ENCODE results near the gene SYT5.
"Not testable (repeated sequence)": the region's sequence is repeated elsewhere in the genome, so short reads cannot be mapped to it uniquely, and the experiment has no call there.

SYT5 gene

GRCh38 chr19:55174425-55175116, 5.5 kb downstream of the SYT5 start:
- Histone ChIP-seq H3K79me2 (ENCODE audit: insufficient read depth, low read depth) (no peaks in the 10 kb centered on the region), H3K36me3 (ENCODE audit: insufficient read depth) (no peaks in the 10 kb centered on the region), H3K9ac (no peak overlapping the region), H3K27ac (no peak overlapping the region), H2AFZ (ENCODE audit: low read depth) (no peak overlapping the region), H3K4me2 (no peak overlapping the region), H3K4me3 (IDR thresholded peaks at IDR 0.05; ENCODE audit: insufficient read depth, low read depth, low read length) (no peak overlapping the region), H3K27me3 (ENCODE audit: insufficient read depth, low read depth) (peaks cover 63% of the 10 kb centered on the region), H4K20me1 (ENCODE audit: insufficient read depth) (no peaks in the 10 kb centered on the region), H3K4me1 (ENCODE audit: low read depth, poor library complexity, severe bottlenecking) (no peaks in the 10 kb centered on the region)
- no peak for TF ChIP-seq CTCF (conservative IDR thresholded peaks at IDR 0.05; ENCODE audit: low read depth, low read length)

DNA sequence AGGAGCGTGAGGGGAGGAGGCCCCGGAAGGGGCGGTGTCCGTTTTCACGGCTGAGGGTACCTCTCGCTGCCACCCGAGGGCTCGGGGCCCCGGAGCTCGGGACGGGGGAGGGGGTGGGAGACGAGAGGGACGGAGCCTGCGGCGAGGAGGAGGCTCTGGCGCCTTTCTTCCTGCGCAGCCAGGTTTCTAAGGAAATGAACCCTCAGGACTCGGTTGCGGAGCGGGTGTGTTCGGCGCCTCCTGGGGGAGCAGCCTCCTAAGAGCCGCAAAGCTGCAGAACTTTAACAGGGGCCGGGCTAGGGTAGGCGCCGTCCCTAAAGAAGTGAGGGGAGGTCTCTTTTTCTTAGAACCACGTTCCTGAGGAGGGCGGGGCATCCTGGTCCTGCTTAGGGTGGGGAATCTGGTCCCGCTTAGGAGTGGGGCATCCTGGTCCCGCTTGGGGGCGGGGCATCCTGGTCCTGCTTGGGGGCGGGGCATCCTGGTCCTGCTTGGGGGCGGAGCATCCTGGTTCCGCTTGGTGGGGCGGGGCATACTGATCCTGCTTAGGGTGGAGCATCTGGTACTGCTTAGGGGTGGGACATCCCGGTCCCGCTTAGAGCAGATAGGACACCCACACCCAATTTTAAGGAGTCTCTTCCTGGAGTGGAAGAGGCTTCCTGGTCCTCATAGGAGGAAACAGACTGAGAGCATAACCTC, 6.2 kb downstream of the SYT5 start:
- Histone ChIP-seq H2AFZ (ENCODE audit: low read depth) (no peak overlapping the region), H3K4me1 (ENCODE audit: low read depth, poor library complexity, severe bottlenecking) (no peaks in the 10 kb centered on the region), H4K20me1 (ENCODE audit: insufficient read depth) (no peaks in the 10 kb centered on the region), H3K79me2 (ENCODE audit: insufficient read depth, low read depth) (no peaks in the 10 kb centered on the region), H3K27me3 (ENCODE audit: insufficient read depth, low read depth) (peaks cover 67% of the 10 kb centered on the region), H3K27ac (no peak overlapping the region), H3K4me3 (IDR thresholded peaks at IDR 0.05; ENCODE audit: insufficient read depth, low read depth, low read length) (no peak overlapping the region), H3K36me3 (ENCODE audit: insufficient read depth) (no peaks in the 10 kb centered on the region), H3K9ac (no peak overlapping the region), H3K4me2 (no peak overlapping the region)
- no peak for TF ChIP-seq CTCF (conservative IDR thresholded peaks at IDR 0.05; ENCODE audit: low read depth, low read length)

GRCh38 chr19:55173186-55173713, 6.8 kb downstream of the SYT5 start:
- Histone ChIP-seq H3K27ac (no peak overlapping the region), H3K4me1 (ENCODE audit: low read depth, poor library complexity, severe bottlenecking) (no peaks in the 10 kb centered on the region), H4K20me1 (ENCODE audit: insufficient read depth) (no peaks in the 10 kb centered on the region), H3K36me3 (ENCODE audit: insufficient read depth) (no peaks in the 10 kb centered on the region), H3K4me2 (no peak overlapping the region), H3K4me3 (IDR thresholded peaks at IDR 0.05; ENCODE audit: insufficient read depth, low read depth, low read length) (no peak overlapping the region), H2AFZ (ENCODE audit: low read depth) (no peak overlapping the region), H3K9ac (no peak overlapping the region), H3K79me2 (ENCODE audit: insufficient read depth, low read depth) (no peaks in the 10 kb centered on the region), H3K27me3 (ENCODE audit: insufficient read depth, low read depth) (peaks cover 70% of the 10 kb centered on the region)
- TF ChIP-seq CTCF (conservative IDR thresholded peaks at IDR 0.05; ENCODE audit: low read depth, low read length), result no peak

DNA sequence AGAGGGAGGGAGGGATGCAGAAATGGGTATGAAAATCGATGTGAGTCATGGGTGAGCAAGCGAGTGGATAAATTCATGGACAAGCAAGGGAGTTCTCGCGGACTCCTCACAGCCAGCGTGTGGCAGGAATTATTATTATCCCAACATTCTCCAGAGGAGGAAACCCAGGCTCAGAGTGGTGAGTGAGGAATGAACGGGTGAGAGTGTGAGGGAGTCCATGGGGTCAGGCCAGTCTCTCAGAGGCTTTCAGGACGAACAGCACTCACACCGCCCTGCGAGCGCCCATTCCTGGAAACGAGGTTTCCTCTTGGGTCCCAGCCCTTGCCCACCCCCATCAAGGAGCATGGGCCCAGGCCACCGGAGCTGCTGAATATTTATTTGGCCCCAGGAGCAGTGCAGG, 7.3 kb downstream of the SYT5 start:
- Histone ChIP-seq H3K9ac (no peak overlapping the region), H2AFZ (ENCODE audit: low read depth) (no peak overlapping the region), H3K4me2 (no peak overlapping the region), H3K4me3 (IDR thresholded peaks at IDR 0.05; ENCODE audit: insufficient read depth, low read depth, low read length) (no peak overlapping the region), H3K27me3 (ENCODE audit: insufficient read depth, low read depth) (peaks cover 69% of the 10 kb centered on the region), H3K79me2 (ENCODE audit: insufficient read depth, low read depth) (no peaks in the 10 kb centered on the region), H3K27ac (no peak overlapping the region), H3K36me3 (ENCODE audit: insufficient read depth) (no peaks in the 10 kb centered on the region), H4K20me1 (ENCODE audit: insufficient read depth) (no peaks in the 10 kb centered on the region), H3K4me1 (ENCODE audit: low read depth, poor library complexity, severe bottlenecking) (no peaks in the 10 kb centered on the region)
- TF ChIP-seq CTCF (conservative IDR thresholded peaks at IDR 0.05; ENCODE audit: low read depth, low read length), result no peak

DNA sequence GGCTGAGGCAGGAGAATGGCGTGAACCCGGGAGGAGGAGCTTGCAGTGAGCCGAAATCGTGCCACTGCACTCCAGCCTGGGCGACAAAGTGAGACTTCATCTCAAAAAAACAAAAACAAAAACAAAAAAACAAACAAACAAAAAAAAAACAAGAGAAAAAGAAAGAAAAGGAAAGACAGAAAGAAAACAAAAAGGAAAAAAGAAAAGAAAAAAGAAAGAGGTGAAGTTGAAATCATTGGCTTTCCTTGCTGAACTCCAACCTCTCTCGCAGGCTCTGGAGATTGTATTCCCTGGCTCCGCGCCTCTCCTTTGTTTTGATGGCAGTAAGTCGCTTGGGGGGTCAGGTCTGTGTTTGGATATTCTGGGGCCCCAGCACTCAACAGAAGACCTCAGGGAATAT, 7.8 kb downstream of the SYT5 start:
- H3K27me3 ChIP-seq (ENCODE audit: insufficient read depth, low read depth), result peaks cover 70% of the 10 kb centered on the region
- not testable (repeated sequence) for H3K9ac ChIP-seq; H3K4me3 ChIP-seq (IDR thresholded peaks at IDR 0.05; ENCODE audit: insufficient read depth, low read depth, low read length)

More for the DNA sequence above, 7.8 kb downstream of the SYT5 start:
- H4K20me1 ChIP-seq (ENCODE audit: insufficient read depth); H3K79me2 ChIP-seq (ENCODE audit: insufficient read depth, low read depth); H3K36me3 ChIP-seq (ENCODE audit: insufficient read depth); H3K4me1 ChIP-seq (ENCODE audit: low read depth, poor library complexity, severe bottlenecking); H2AFZ ChIP-seq (ENCODE audit: low read depth); H3K4me2 ChIP-seq; H3K27ac ChIP-seq: not testable (repeated sequence)

Measured in KMS-11 (cell line).